HepG2 (cell line): ENCODE measurements around the gene GJD3. TPM values are rescaled to one million over a fixed set of nuclear protein-coding genes. Genes with fewer than 3 reads are reported as not detected.

ENCODE experiments used
- ARNT ChIP-seq: fragments of 450-650 bp; IDR thresholded peaks from 2 replicates; pipeline ENCODE4 v1.6.1; 2017
- ARNT2 ChIP-seq: sonication (generic); formaldehyde crosslinking; IDR thresholded peaks from 2 replicates; pipeline ENCODE4 v1.8.0; 2022; ENCODE audit warnings: mild to moderate bottlenecking, low read depth, missing genetic modification reagents, moderate library complexity
- ERF ChIP-seq: IDR thresholded peaks from 2 replicates; pipeline ENCODE4 v1.6.1; 2018; ENCODE audit warnings: missing biosample characterization, missing genetic modification reagents
- LCORL ChIP-seq, 2 experiments: fragments of 450-650 bp in 1 of 2; sonication (generic) in 1 of 2; formaldehyde crosslinking in 1 of 2; IDR thresholded peaks; 2 replicates each; pipeline versions ENCODE4 v1.5.0 to v1.6.1; 2017 to 2020; ENCODE audit warnings: antibody characterized with exemption in 1 of 2, missing genetic modification reagents in 1 of 2
- MLLT10 ChIP-seq: sonication (generic); formaldehyde crosslinking; IDR thresholded peaks from 2 replicates; pipeline ENCODE4 v1.4.0; 2020; ENCODE audit warnings: missing genetic modification reagents
- SNRNP70 ChIP-seq: fragments of 200-400 bp; formaldehyde crosslinking; IDR thresholded peaks from 2 replicates; pipeline ENCODE4 v1.6.1; 2017; ENCODE audit warnings: mild to moderate bottlenecking, low read depth, low read length, moderate library complexity
- TOPORS ChIP-seq: sonication (generic); formaldehyde crosslinking; IDR thresholded peaks from 2 replicates; pipeline ENCODE4 v1.8.0; 2023; ENCODE audit warnings: mild to moderate bottlenecking, missing genetic modification reagents
- U2AF1 ChIP-seq: fragments of 200-400 bp; formaldehyde crosslinking; optimal IDR thresholded peaks from 2 replicates; pipeline ENCODE3; 2017; ENCODE audit warnings: mild to moderate bottlenecking, low read depth, low read length
- ZBTB40 ChIP-seq, 2 experiments: fragments of 450-650 bp in 1 of 2; sonication (generic) in 1 of 2; formaldehyde crosslinking in 1 of 2; IDR thresholded peaks; 2 replicates each; pipeline versions ENCODE4 v1.6.1 to v1.8.0; 2016 to 2022; ENCODE audit warnings: antibody characterized with exemption in 1 of 2, mild to moderate bottlenecking in 1 of 2, missing genetic modification reagents in 1 of 2
- ZNF678 ChIP-seq: sonication (generic); formaldehyde crosslinking; IDR thresholded peaks from 2 replicates; pipeline ENCODE4 v1.4.0; 2020; ENCODE audit warnings: mild to moderate bottlenecking, missing genetic modification reagents
- ZNF839 ChIP-seq: sonication (generic); formaldehyde crosslinking; IDR thresholded peaks from 2 replicates; pipeline ENCODE4 v1.4.0; 2020; ENCODE audit warnings: missing genetic modification reagents, mild to moderate bottlenecking, borderline replicate concordance
- polyA plus RNA-seq, 8 experiments: library from polyadenylated mRNA; depleted of rRNA in 3 of 8; stranded (reverse) in 7 of 8; unstranded in 1 of 8; fragments of >200 nt; fragmentation: Illumina TruSeq in 4 of 8; extraction: Trizol in 4 of 8; gene quantifications; 2 replicates each; pipeline versions ENCODE4 v1.2.1 to v1.2.3, GENCODE V29; 2011 to 2016; ENCODE audit warnings: low read depth in 4 of 8, missing spikeins in 1 of 8, mixed read lengths in 1 of 8; ENCODE audit not compliant: insufficient read depth in 1 of 8
- total RNA-seq, 5 experiments: library from RNA; depleted of rRNA; stranded (reverse); fragments of >200 nt; fragmentation: Illumina TruSeq; extraction: Trizol; gene quantifications; 2 replicates each; pipeline ENCODE4 v1.2.3, GENCODE V29; 2016; ENCODE audit warnings: low read depth in 1 of 5
- TF ChIP-seq, protein P1 (sequence below): sonication (generic); formaldehyde crosslinking; IDR thresholded peaks from 2 replicates; pipeline ENCODE4 v1.8.0; 2022; ENCODE audit warnings: mild to moderate bottlenecking, missing genetic modification reagents, moderate library complexity
- TF ChIP-seq, protein P2 (sequence below): sonication (generic); formaldehyde crosslinking; IDR thresholded peaks from 2 replicates; pipeline ENCODE4 v1.4.0; 2020; ENCODE audit warnings: missing genetic modification reagents

The GJD3 gene
- total and polyA plus RNA-seq, 2 of the 13 experiments (the other 11 are each of a cell fraction or from before 2014, with no cell fraction given): not detected

DNA sequence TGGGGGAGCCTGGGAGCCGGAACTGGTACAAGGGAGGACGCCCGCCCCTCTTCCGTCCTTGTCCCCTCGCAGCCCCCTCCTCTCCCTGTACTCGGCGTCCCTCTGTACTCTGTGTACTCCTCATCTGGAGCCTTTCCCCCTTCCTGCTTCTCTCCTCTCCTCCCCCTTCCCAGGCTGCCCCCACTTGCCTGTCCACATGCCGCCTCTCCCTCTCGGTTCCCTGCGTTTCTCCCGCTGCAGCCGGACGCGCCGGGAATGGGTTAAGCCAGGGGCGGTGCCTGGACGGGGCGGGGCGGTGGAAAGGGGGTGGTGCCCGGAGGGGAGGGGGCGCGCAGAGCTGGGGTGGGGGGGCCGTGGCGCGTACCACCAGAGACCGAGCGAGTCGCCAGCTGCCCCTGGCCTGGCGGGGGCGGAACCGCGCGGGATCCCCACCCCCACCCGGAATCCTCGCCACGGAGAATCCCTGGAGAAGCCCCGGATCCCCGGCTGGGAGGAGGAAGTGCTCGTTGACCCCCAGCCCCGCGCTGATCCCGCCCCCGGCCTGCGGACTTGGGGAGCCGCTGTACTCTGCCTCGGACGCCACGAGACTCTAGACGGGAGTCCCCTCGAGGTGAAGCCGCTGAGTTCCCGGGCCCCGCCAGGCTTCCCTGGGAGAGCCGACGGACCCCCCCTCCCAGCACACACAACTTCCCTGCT, 22.6 kb downstream of the GJD3 start (continued):
- TF ChIP-seq ZBTB40 (IDR thresholded peaks at IDR 0.05) (no peak), ZBTB40 (CRISPR knock-in tag; IDR thresholded peaks at IDR 0.05) (no peak), MLLT10 (no peak), LCORL (IDR thresholded peaks at IDR 0.05) (no peak), LCORL (CRISPR knock-in tag; IDR thresholded peaks at IDR 0.05) (peak; percentile 13; the same call in 1 of the 2 replicates), U2AF1 (no peak), ZNF839 (CRISPR knock-in tag) (peak; percentile 66; the same call in 1 of the 2 replicates), ERF (CRISPR knock-in tag) (no peak), ZNF678 (CRISPR knock-in tag) (no peak), ARNT (no peak), TOPORS (CRISPR knock-in tag) (0 out of 2 replicates have a peak, but pooled peaks have one; percentile 53), ARNT2 (no peak), SNRNP70 (no peak)
- TF ChIP-seq, protein P1, sequence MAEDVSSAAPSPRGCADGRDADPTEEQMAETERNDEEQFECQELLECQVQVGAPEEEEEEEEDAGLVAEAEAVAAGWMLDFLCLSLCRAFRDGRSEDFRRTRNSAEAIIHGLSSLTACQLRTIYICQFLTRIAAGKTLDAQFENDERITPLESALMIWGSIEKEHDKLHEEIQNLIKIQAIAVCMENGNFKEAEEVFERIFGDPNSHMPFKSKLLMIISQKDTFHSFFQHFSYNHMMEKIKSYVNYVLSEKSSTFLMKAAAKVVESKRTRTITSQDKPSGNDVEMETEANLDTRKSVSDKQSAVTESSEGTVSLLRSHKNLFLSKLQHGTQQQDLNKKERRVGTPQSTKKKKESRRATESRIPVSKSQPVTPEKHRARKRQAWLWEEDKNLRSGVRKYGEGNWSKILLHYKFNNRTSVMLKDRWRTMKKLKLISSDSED: no peak
- TF ChIP-seq, protein P2, sequence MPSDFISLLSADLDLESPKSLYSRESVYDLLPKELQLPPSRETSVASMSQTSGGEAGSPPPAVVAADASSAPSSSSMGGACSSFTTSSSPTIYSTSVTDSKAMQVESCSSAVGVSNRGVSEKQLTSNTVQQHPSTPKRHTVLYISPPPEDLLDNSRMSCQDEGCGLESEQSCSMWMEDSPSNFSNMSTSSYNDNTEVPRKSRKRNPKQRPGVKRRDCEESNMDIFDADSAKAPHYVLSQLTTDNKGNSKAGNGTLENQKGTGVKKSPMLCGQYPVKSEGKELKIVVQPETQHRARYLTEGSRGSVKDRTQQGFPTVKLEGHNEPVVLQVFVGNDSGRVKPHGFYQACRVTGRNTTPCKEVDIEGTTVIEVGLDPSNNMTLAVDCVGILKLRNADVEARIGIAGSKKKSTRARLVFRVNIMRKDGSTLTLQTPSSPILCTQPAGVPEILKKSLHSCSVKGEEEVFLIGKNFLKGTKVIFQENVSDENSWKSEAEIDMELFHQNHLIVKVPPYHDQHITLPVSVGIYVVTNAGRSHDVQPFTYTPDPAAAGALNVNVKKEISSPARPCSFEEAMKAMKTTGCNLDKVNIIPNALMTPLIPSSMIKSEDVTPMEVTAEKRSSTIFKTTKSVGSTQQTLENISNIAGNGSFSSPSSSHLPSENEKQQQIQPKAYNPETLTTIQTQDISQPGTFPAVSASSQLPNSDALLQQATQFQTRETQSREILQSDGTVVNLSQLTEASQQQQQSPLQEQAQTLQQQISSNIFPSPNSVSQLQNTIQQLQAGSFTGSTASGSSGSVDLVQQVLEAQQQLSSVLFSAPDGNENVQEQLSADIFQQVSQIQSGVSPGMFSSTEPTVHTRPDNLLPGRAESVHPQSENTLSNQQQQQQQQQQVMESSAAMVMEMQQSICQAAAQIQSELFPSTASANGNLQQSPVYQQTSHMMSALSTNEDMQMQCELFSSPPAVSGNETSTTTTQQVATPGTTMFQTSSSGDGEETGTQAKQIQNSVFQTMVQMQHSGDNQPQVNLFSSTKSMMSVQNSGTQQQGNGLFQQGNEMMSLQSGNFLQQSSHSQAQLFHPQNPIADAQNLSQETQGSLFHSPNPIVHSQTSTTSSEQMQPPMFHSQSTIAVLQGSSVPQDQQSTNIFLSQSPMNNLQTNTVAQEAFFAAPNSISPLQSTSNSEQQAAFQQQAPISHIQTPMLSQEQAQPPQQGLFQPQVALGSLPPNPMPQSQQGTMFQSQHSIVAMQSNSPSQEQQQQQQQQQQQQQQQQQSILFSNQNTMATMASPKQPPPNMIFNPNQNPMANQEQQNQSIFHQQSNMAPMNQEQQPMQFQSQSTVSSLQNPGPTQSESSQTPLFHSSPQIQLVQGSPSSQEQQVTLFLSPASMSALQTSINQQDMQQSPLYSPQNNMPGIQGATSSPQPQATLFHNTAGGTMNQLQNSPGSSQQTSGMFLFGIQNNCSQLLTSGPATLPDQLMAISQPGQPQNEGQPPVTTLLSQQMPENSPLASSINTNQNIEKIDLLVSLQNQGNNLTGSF (CRISPR knock-in tag): no peak
